Endothelial cell of umbilical vein (primary cell): ENCODE measurements around the gene FOXO4. TPM values are rescaled to one million over a fixed set of nuclear protein-coding genes. Genes with fewer than 3 reads are reported as not detected.

Experiments used
- BruUV-seq: library from RNA; stranded (reverse); fragments of 400-500 nt; replicated peaks from 2 replicates; lab custom pipeline; 2021; lab: Mats Ljungman, UMichigan
- CTCF ChIA-PET: fragments of 300-600, 350-600 bp; sonication (Branson Sonifier 250); formaldehyde crosslinking; loops from one replicate; lab custom pipeline; 2021; ENCODE audit warnings: antibody characterized with exemption, inconsistent platforms; lab: Charles Lee
- POLR2A ChIA-PET: fragments of 300-600, 350-600 bp; sonication (Branson Sonifier 250); formaldehyde crosslinking; loops from one replicate; lab custom pipeline; 2021; ENCODE audit warnings: antibody characterized with exemption, inconsistent platforms; lab: Charles Lee
- DNase-seq: peaks from one replicate; pipeline ENCODE4 v3.0.0-alpha.2; 2011; ENCODE audit warnings: low read depth, low spot score
- FAIRE-seq: peaks from 2 replicates; lab custom pipeline; 2011; peaks lifted over from hg19 to GRCh38; lab: Jason Lieb, UNC
- H2AFZ ChIP-seq: 2 replicates; pipeline ENCODE4 v1.6.0; 2012; ENCODE audit warnings: low read depth, low read length, control low read depth, inconsistent platforms
- H3K27ac ChIP-seq: 2 replicates; pipeline ENCODE4 v1.5.1; 2011; ENCODE audit warnings: low read depth, mild to moderate bottlenecking, control low read depth, low read length, moderate library complexity; ENCODE audit not compliant: insufficient read depth
- H3K27me3 ChIP-seq, 2 experiments: 2 replicates each; pipeline versions ENCODE4 v1.6.0 to v1.6.1; 2011; ENCODE audit warnings: low read length in 2 of 2, mixed read lengths in 1 of 2; ENCODE audit not compliant: control insufficient read depth in 2 of 2, insufficient read depth in 2 of 2
- H3K36me3 ChIP-seq, 2 experiments: 2 replicates in 1 of 2; 3 replicates in 1 of 2; pipeline ENCODE4 v1.5.1; 2011; ENCODE audit warnings: low read length in 2 of 2, mild to moderate bottlenecking in 1 of 2, moderate library complexity in 1 of 2; ENCODE audit not compliant: control insufficient read depth in 2 of 2, insufficient read depth in 2 of 2; ENCODE audit errors: extremely low read depth in 1 of 2
- H3K4me1 ChIP-seq: 3 replicates; pipeline ENCODE4 v1.5.1; 2011; ENCODE audit warnings: mild to moderate bottlenecking, low read length; ENCODE audit not compliant: control insufficient read depth, insufficient read depth; ENCODE audit errors: extremely low read depth
- H3K4me2 ChIP-seq: 2 replicates; pipeline ENCODE4 v1.6.1; 2011; ENCODE audit warnings: low read length, control low read depth, mixed read lengths; ENCODE audit not compliant: insufficient read depth
- H3K4me3 ChIP-seq, 3 experiments: fragments of 200-600 bp in 1 of 3; sonication (generic), shearing (Covaris generic) in 1 of 3; replicated peaks in 1 of 3; 2 replicates each; pipeline ENCODE4 v1.5.1; 2011 to 2016; ENCODE audit warnings: control low read depth in 3 of 3, low read length in 3 of 3, mild to moderate bottlenecking in 2 of 3, inconsistent platforms in 1 of 3, low read depth in 1 of 3, moderate library complexity in 1 of 3; ENCODE audit not compliant: insufficient read depth in 1 of 3
- H3K79me2 ChIP-seq: 2 replicates; pipeline ENCODE4 v1.6.0; 2012; ENCODE audit warnings: low read length, inconsistent platforms; ENCODE audit not compliant: control insufficient read depth, insufficient read depth
- H3K9ac ChIP-seq: replicated peaks from 2 replicates; pipeline ENCODE3; 2011; ENCODE audit warnings: low read length, control low read depth; ENCODE audit not compliant: insufficient read depth; ENCODE audit errors: extremely low read depth
- H3K9me1 ChIP-seq: replicated peaks from 3 replicates; pipeline ENCODE4 v1.6.0; 2011; ENCODE audit warnings: mild to moderate bottlenecking, low read length; ENCODE audit not compliant: control insufficient read depth, insufficient read depth; ENCODE audit errors: extremely low read depth
- H3K9me3 ChIP-seq: replicated peaks from 2 replicates; pipeline ENCODE4 v1.5.1; 2012; ENCODE audit warnings: low read length, inconsistent platforms; ENCODE audit not compliant: control insufficient read depth, insufficient read depth
- H4K20me1 ChIP-seq: replicated peaks from 2 replicates; pipeline ENCODE3; 2011; ENCODE audit warnings: mild to moderate bottlenecking, low read length; ENCODE audit not compliant: control insufficient read depth, insufficient read depth; ENCODE audit errors: extremely low read depth
- EZH2 ChIP-seq: IDR thresholded peaks from 2 replicates; pipeline ENCODE4 v1.6.1; 2012; ENCODE audit warnings: borderline replicate concordance, low read depth, mild to moderate bottlenecking, moderate library complexity, low read length, inconsistent platforms; ENCODE audit not compliant: severe bottlenecking
- FOS ChIP-seq: IDR thresholded peaks from 2 replicates; pipeline ENCODE4 v1.6.1; 2011; ENCODE audit warnings: mild to moderate bottlenecking, low read length, moderate library complexity, borderline replicate concordance; ENCODE audit not compliant: insufficient read depth
- GATA2 ChIP-seq: IDR thresholded peaks from 2 replicates; pipeline ENCODE4 v1.7.0; 2011; ENCODE audit warnings: low read depth, mild to moderate bottlenecking, moderate library complexity, mixed read lengths, low read length; ENCODE audit not compliant: insufficient read length, insufficient read depth
- JUN ChIP-seq: IDR thresholded peaks from 2 replicates; pipeline ENCODE4 v1.6.1; 2011; ENCODE audit warnings: borderline replicate concordance, low read depth; ENCODE audit not compliant: insufficient read length, insufficient read depth
- MYC ChIP-seq: IDR thresholded peaks from one replicate; pipeline ENCODE4 v1.6.1; 2011; ENCODE audit warnings: mild to moderate bottlenecking, low read depth, low read length
- POLR2A ChIP-seq: IDR thresholded peaks from 2 replicates; pipeline ENCODE4 v1.6.1; 2012; ENCODE audit warnings: low read depth, mild to moderate bottlenecking, control low read depth, low read length
- POLR2AphosphoS5 ChIP-seq: IDR thresholded peaks from 2 replicates; pipeline ENCODE4 v1.6.1; 2012; ENCODE audit warnings: low read depth, mild to moderate bottlenecking, control low read depth, low read length, moderate library complexity; ENCODE audit not compliant: insufficient read depth
- dilution Hi-C: fragments of 300-500 bp; cut with MboI; formaldehyde crosslinking; loops from one replicate; pipeline ENCODE4 v1.15.0; 2019; ENCODE audit warnings: low sequenced_read_pairs; ENCODE audit not compliant: extremely low pct_ligation_motif_present
- intact Hi-C: fragments of 100-400 bp; cut with micrococcal nuclease; formaldehyde crosslinking; loops from one replicate; pipeline ENCODE4 v1.10.0; 2022
- polyA plus RNA-seq, 4 experiments: library from polyadenylated mRNA; depleted of rRNA in 3 of 4; stranded (reverse) in 3 of 4; unstranded in 1 of 4; fragments of >200 nt; gene quantifications; 2 replicates each; pipeline versions ENCODE4 v1.2.1 to v1.2.3, GENCODE V29; 2011 to 2012; ENCODE audit warnings: missing spikeins in 1 of 4
- total RNA-seq: library from RNA; stranded (reverse); gene quantifications from 2 replicates; pipeline ENCODE4 v1.2.3, GENCODE V29; 2021
- TF ChIP-seq, protein P1 (sequence below): IDR thresholded peaks from 2 replicates; pipeline ENCODE4 v1.6.1; 2011; ENCODE audit not compliant: insufficient read depth, insufficient read length
- TF ChIP-seq, protein P2 (sequence below), 2 donors: IDR thresholded peaks; 1 replicate in 1 of 2; 2 replicates in 1 of 2; pipeline ENCODE4 v1.5.1; 2011; ENCODE audit warnings: low read length in 2 of 2, mild to moderate bottlenecking in 2 of 2, moderate library complexity in 2 of 2, control low read depth in 1 of 2, inconsistent platforms in 1 of 2, low read depth in 1 of 2; ENCODE audit not compliant: insufficient read depth in 1 of 2; ENCODE audit errors: extremely low read depth in 1 of 2

The FOXO4 gene
- total and polyA plus RNA-seq, 2 donors (not counting 3 experiments of a cell fraction or from before 2014, with no cell fraction given) = 4.7 to 11.0 TPM

DNA sequence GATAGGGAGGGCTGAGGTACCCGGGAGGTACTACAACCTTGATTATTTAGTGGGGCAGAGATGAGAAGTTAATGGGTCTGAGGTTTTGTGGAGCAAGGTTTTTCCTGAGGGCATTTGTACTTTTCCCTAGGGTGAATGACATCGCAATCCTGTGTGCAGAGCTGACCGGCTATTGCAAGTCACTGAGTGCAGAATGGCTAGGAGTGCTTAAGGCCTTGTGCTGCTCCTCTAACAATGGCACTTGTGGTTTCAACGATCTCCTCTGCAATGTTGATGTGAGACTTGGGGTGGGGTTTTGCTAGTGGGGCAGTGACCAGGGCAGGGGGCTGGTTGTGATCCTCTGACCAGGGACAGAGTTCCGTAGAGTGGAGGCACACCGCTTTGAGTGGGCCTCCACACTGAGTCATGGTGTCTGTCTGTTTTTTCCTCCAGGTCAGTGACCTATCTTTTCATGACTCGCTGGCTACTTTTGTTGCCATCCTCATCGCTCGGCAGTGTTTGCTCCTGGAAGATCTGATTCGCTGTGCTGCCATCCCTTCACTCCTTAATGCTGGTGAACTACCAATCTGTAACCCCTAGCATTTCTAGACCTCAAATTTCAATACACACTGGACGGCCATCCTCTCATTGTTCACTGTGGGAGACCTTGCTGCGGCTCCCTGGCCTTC lies 32.6 kb downstream of the FOXO4 start:
- Histone ChIP-seq H3K79me2 (no peaks in the 10 kb centered on the region), H3K36me3 (peaks cover 9 to 65% of the 10 kb centered on the region in 2 experiments), H3K4me2 (no peak overlapping the region), H3K4me3 (no peak overlapping the region), H3K9ac (no peak overlapping the region), H3K27me3 (no peaks in the 10 kb centered on the region), H2AFZ (no peak overlapping the region), H3K9me3 (no peaks in the 10 kb centered on the region), H3K4me1 (no peaks in the 10 kb centered on the region), H3K27ac (no peak overlapping the region), H3K9me1 (no peaks in the 10 kb centered on the region), H4K20me1 (no peaks in the 10 kb centered on the region)
- FAIRE-seq = no peak
- no TSS peak for BruUV-seq
- intact Hi-C loops (loop anchor here (1.0 to 5.0 kb wide), 2 partner anchors 10 to 361 kb away; partner anchors contain the start of gene MED12), dilution Hi-C loops (no loop called here)
- TF ChIP-seq, protein P1, sequence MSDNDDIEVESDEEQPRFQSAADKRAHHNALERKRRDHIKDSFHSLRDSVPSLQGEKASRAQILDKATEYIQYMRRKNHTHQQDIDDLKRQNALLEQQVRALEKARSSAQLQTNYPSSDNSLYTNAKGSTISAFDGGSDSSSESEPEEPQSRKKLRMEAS = no peak
- TF ChIP-seq EZH2 = no peak
- TF ChIP-seq GATA2 = no peak
- TF ChIP-seq, protein P2, sequence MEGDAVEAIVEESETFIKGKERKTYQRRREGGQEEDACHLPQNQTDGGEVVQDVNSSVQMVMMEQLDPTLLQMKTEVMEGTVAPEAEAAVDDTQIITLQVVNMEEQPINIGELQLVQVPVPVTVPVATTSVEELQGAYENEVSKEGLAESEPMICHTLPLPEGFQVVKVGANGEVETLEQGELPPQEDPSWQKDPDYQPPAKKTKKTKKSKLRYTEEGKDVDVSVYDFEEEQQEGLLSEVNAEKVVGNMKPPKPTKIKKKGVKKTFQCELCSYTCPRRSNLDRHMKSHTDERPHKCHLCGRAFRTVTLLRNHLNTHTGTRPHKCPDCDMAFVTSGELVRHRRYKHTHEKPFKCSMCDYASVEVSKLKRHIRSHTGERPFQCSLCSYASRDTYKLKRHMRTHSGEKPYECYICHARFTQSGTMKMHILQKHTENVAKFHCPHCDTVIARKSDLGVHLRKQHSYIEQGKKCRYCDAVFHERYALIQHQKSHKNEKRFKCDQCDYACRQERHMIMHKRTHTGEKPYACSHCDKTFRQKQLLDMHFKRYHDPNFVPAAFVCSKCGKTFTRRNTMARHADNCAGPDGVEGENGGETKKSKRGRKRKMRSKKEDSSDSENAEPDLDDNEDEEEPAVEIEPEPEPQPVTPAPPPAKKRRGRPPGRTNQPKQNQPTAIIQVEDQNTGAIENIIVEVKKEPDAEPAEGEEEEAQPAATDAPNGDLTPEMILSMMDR (IDR thresholded peaks at IDR 0.05; ENCODE audit: extremely low read depth in 1 of 2, insufficient read depth in 1 of 2, low read depth in 1 of 2, low read length in 2 of 2) = no peak
- no peak for TF ChIP-seq MYC
- TF ChIP-seq POLR2A = no peak
- TF ChIP-seq POLR2AphosphoS5 = no peak
- no peak for TF ChIP-seq JUN
- TF ChIP-seq FOS = no peak
- POLR2A ChIA-PET = no interaction called here
- DNase-seq = no peak
- CTCF ChIA-PET = interaction anchor here (0.6 to 1.6 kb wide), 5 partner anchors 10 to 158 kb away, joined by 3 to 10 read pairs (median 5); partner anchors contain the start of gene MED12
